WI38 (cell line): ENCODE results near the gene KLC1.

Experiments used
- H3K4me3 ChIP-seq: 2 replicates; pipeline ENCODE4 v1.5.1; 2011; ENCODE audit warnings: low read depth, mild to moderate bottlenecking, control low read depth, low read length
- CTCF ChIP-seq: IDR thresholded peaks from 2 replicates; pipeline ENCODE4 v1.5.1; 2012; ENCODE audit warnings: low read depth, mild to moderate bottlenecking, control low read depth, low read length

Gene KLC1

GRCh38 chr14:103613517-103613916 is 15.5 kb upstream of the KLC1 start:
- H3K4me3 ChIP-seq = no peak overlapping the region
- no peak for TF ChIP-seq CTCF

- H3K4me3 ChIP-seq = no peak overlapping the region
- TF ChIP-seq CTCF = no peak
Observed at GRCh38 chr14:103616635-103617300, 12.2 kb upstream of the KLC1 start.

- no peak for TF ChIP-seq CTCF
- H3K4me3 ChIP-seq = no peak overlapping the region
Observed at GRCh38 chr14:103619057-103619456, 10.0 kb upstream of the KLC1 start.

GRCh38 chr14:103621860-103622259 is 7.2 kb upstream of the KLC1 start:
- TF ChIP-seq CTCF = no peak
- H3K4me3 ChIP-seq = no peak overlapping the region

GRCh38 chr14:103623308-103623707 is 5.7 kb upstream of the KLC1 start:
- H3K4me3 ChIP-seq = no peak overlapping the region
- no peak for TF ChIP-seq CTCF

GRCh38 chr14:103623883-103624482 is 5.0 kb upstream of the KLC1 start:
- H3K4me3 ChIP-seq = no peak overlapping the region
- TF ChIP-seq CTCF = no peak

- no peak overlapping the region for H3K4me3 ChIP-seq
- no peak for TF ChIP-seq CTCF
Observed at GRCh38 chr14:103624860-103625259, 4.2 kb upstream of the KLC1 start.
